H1 (cell line): ENCODE results near the gene VAV2. TPM values are rescaled to one million over a fixed set of nuclear protein-coding genes. Genes with fewer than 3 reads are reported as not detected.

Experiments
- CTCF ChIA-PET: fragments of 300-600 bp; sonication (Branson Sonifier 250); formaldehyde crosslinking; loops from one replicate; lab custom pipeline; 2021; ENCODE audit not compliant: partially characterized antibody; lab: Charles Lee
- POLR2A ChIA-PET: fragments of 300-600 bp; sonication (Branson Sonifier 250); formaldehyde crosslinking; loops from one replicate; lab custom pipeline; 2021; ENCODE audit warnings: inconsistent platforms; ENCODE audit not compliant: partially characterized antibody; lab: Charles Lee
- DNase-seq, 2 experiments: peaks; one replicate each; pipeline versions ENCODE4 v3.0.0 to v3.0.0-alpha.2; 2010 to 2022; ENCODE audit warnings: low spot score in 2 of 2, low read depth in 1 of 2, mixed read lengths in 1 of 2
- FAIRE-seq: peaks from 2 replicates; lab custom pipeline; 2011; peaks lifted over from hg19 to GRCh38; lab: Jason Lieb, UNC
- H2AFZ ChIP-seq: 2 replicates; pipeline ENCODE4 v1.8.1; 2012; ENCODE audit warnings: low read length, inconsistent platforms
- H2AK5ac ChIP-seq: 2 replicates; pipeline ENCODE4 v1.6.1; 2013; ENCODE audit warnings: low read depth, low read length
- H2BK120ac ChIP-seq: replicated peaks from 2 replicates; pipeline ENCODE3; 2013; ENCODE audit warnings: low read depth, low read length, inconsistent platforms
- H2BK12ac ChIP-seq: 2 replicates; pipeline ENCODE4 v1.6.1; 2013; ENCODE audit warnings: low read depth, low read length
- H2BK15ac ChIP-seq: 2 replicates; pipeline ENCODE4 v1.6.1; 2013; ENCODE audit warnings: low read length
- H2BK20ac ChIP-seq: 2 replicates; pipeline ENCODE4 v1.6.1; 2013; ENCODE audit warnings: low read length
- H2BK5ac ChIP-seq: 2 replicates; pipeline ENCODE4 v1.6.1; 2013; ENCODE audit warnings: low read depth, low read length
- H3K14ac ChIP-seq: 2 replicates; pipeline ENCODE4 v1.6.1; 2013; ENCODE audit warnings: inconsistent platforms; ENCODE audit not compliant: insufficient read length
- H3K18ac ChIP-seq: 2 replicates; pipeline ENCODE4 v1.6.1; 2013; ENCODE audit warnings: low read length; ENCODE audit errors: extremely low read depth
- H3K23ac ChIP-seq: 2 replicates; pipeline ENCODE4 v1.6.1; 2013; ENCODE audit warnings: inconsistent platforms; ENCODE audit not compliant: insufficient read length
- H3K23me2 ChIP-seq: 2 replicates; pipeline ENCODE4 v1.6.1; 2013; ENCODE audit warnings: low read depth, low read length
- H3K27ac ChIP-seq: 2 replicates; pipeline ENCODE4 v1.6.1; 2011; ENCODE audit warnings: low read depth, low read length, inconsistent platforms
- H3K27me3 ChIP-seq, 4 experiments: replicated peaks in 1 of 4; 1 replicate in 1 of 4; 2 replicates in 3 of 4; pipeline versions ENCODE4 v1.6.1 to v1.8.1; 2011 to 2013; ENCODE audit warnings: low read length in 3 of 4, mild to moderate bottlenecking in 3 of 4, inconsistent platforms in 2 of 4, mixed read lengths in 2 of 4, moderate library complexity in 1 of 4; ENCODE audit not compliant: control insufficient read depth in 3 of 4, insufficient read depth in 3 of 4; ENCODE audit errors: extremely low read depth in 1 of 4
- H3K36me3 ChIP-seq, 4 experiments: 2 replicates each; pipeline versions ENCODE4 v1.6.1 to v1.8.1; 2011 to 2013; ENCODE audit warnings: mild to moderate bottlenecking in 4 of 4, low read length in 3 of 4, moderate library complexity in 2 of 4, control low read depth in 1 of 4, inconsistent platforms in 1 of 4; ENCODE audit not compliant: insufficient read depth in 4 of 4, control insufficient read depth in 2 of 4
- H3K4ac ChIP-seq: replicated peaks from 2 replicates; pipeline ENCODE3; 2013; ENCODE audit warnings: low read length, low read depth, mixed read lengths, inconsistent platforms; ENCODE audit not compliant: insufficient read length
- H3K4me1 ChIP-seq, 4 experiments: replicated peaks in 1 of 4; 1 replicate in 1 of 4; 2 replicates in 3 of 4; pipeline versions ENCODE4 v1.6.1 to v1.8.1; 2011 to 2013; ENCODE audit warnings: low read length in 3 of 4, inconsistent platforms in 2 of 4, mixed read lengths in 1 of 4; ENCODE audit not compliant: insufficient read depth in 4 of 4, control insufficient read depth in 3 of 4
- H3K4me2 ChIP-seq, 2 experiments: 2 replicates each; pipeline versions ENCODE4 v1.6.1 to v1.8.1; 2011 to 2013; ENCODE audit warnings: low read depth in 2 of 2, low read length in 2 of 2, control low read depth in 1 of 2, inconsistent platforms in 1 of 2, mild to moderate bottlenecking in 1 of 2; ENCODE audit not compliant: insufficient read depth in 1 of 2
- H3K4me3 ChIP-seq, 4 experiments: fragments of 200-600, 300-600 bp in 1 of 4; sonication (generic), shearing (Covaris generic), sonication (Bioruptor Twin) in 1 of 4; 2 replicates each; pipeline versions ENCODE4 v1.5.1 to v1.8.1; 2011 to 2016; ENCODE audit warnings: low read length in 4 of 4, low read depth in 3 of 4, control low read depth in 2 of 4, inconsistent platforms in 2 of 4, mild to moderate bottlenecking in 2 of 4, mixed read lengths in 1 of 4, moderate library complexity in 1 of 4; ENCODE audit not compliant: insufficient read depth in 2 of 4; ENCODE audit errors: extremely low read depth in 1 of 4
- H3K56ac ChIP-seq: replicated peaks from 2 replicates; pipeline ENCODE3; 2013; ENCODE audit warnings: low read depth, mild to moderate bottlenecking, mixed read lengths, low read length, inconsistent platforms; ENCODE audit not compliant: insufficient read length
- H3K79me1 ChIP-seq: 2 replicates; pipeline ENCODE4 v1.6.1; 2013; ENCODE audit warnings: low read depth, low read length, control low read depth
- H3K79me2 ChIP-seq, 2 experiments: 2 replicates each; pipeline versions ENCODE4 v1.6.1 to v1.8.1; 2012 to 2013; ENCODE audit warnings: low read length in 2 of 2, mild to moderate bottlenecking in 2 of 2, inconsistent platforms in 1 of 2; ENCODE audit not compliant: insufficient read depth in 2 of 2, control insufficient read depth in 1 of 2
- H3K9ac ChIP-seq, 4 experiments: replicated peaks in 1 of 4; 1 replicate in 1 of 4; 2 replicates in 3 of 4; pipeline versions ENCODE4 v1.6.1 to v1.8.1; 2011 to 2013; ENCODE audit warnings: low read depth in 3 of 4, low read length in 3 of 4, control low read depth in 2 of 4, mild to moderate bottlenecking in 2 of 4, moderate library complexity in 2 of 4, inconsistent platforms in 1 of 4; ENCODE audit errors: extremely low read depth in 1 of 4
- H3K9me3 ChIP-seq, 2 experiments: 2 replicates each; pipeline versions ENCODE4 v1.6.1 to v1.8.1; 2012 to 2013; ENCODE audit warnings: mild to moderate bottlenecking in 2 of 2, moderate library complexity in 2 of 2, control low read depth in 1 of 2, inconsistent platforms in 1 of 2, low read depth in 1 of 2, low read length in 1 of 2, mixed read lengths in 1 of 2; ENCODE audit not compliant: insufficient read depth in 2 of 2
- H4K20me1 ChIP-seq, 2 experiments: replicated peaks in 1 of 2; 2 replicates each; pipeline versions ENCODE3 to v1.8.1; 2011 to 2013; ENCODE audit warnings: inconsistent platforms in 2 of 2, low read length in 2 of 2, mild to moderate bottlenecking in 1 of 2; ENCODE audit not compliant: insufficient read depth in 2 of 2, control insufficient read depth in 1 of 2
- H4K5ac ChIP-seq: 2 replicates; pipeline ENCODE4 v1.6.1; 2013; ENCODE audit warnings: low read length, low read depth, mixed read lengths, inconsistent platforms; ENCODE audit not compliant: insufficient read length
- H4K8ac ChIP-seq: 2 replicates; pipeline ENCODE4 v1.8.0; 2013; ENCODE audit warnings: mild to moderate bottlenecking, moderate library complexity, low read length, inconsistent platforms; ENCODE audit not compliant: insufficient read depth; ENCODE audit errors: extremely low read depth
- H4K91ac ChIP-seq: replicated peaks from 2 replicates; pipeline ENCODE3; 2013; ENCODE audit warnings: low read length, mixed read lengths, inconsistent platforms; ENCODE audit not compliant: insufficient read length
- ATF2 ChIP-seq: IDR thresholded peaks from 2 replicates; pipeline ENCODE4 v1.6.1; 2012; ENCODE audit warnings: low read length, inconsistent platforms
- BACH1 ChIP-seq: IDR thresholded peaks from 2 replicates; pipeline ENCODE4 v1.6.1; 2012; ENCODE audit warnings: low read length, improper control_type of control experiment
- CBX5 ChIP-seq: fragments of 300-800, 300-1000 bp; sonication (generic); IDR thresholded peaks from 2 replicates; pipeline ENCODE4 v1.7.1; 2016; ENCODE audit warnings: antibody characterized with exemption, low read length, low read depth
- CEBPB ChIP-seq: IDR thresholded peaks from 2 replicates; pipeline ENCODE4 v1.6.1; 2012; ENCODE audit warnings: low read depth, low read length
- CREB1 ChIP-seq: IDR thresholded peaks from 2 replicates; pipeline ENCODE4 v1.6.1; 2012; ENCODE audit warnings: inconsistent platforms
- GABPA ChIP-seq: IDR thresholded peaks from 2 replicates; pipeline ENCODE4 v1.6.1; 2011; ENCODE audit warnings: mild to moderate bottlenecking, low read length, moderate library complexity, borderline replicate concordance; ENCODE audit not compliant: insufficient read depth
- GTF2F1 ChIP-seq: IDR thresholded peaks from 2 replicates; pipeline ENCODE4 v1.6.1; 2012; ENCODE audit warnings: low read depth, low read length, improper control_type of control experiment, borderline replicate concordance
- JUND ChIP-seq: IDR thresholded peaks from 2 replicates; pipeline ENCODE4 v1.6.1; 2011; ENCODE audit warnings: mild to moderate bottlenecking, improper control_type of control experiment, low read length
- NANOG ChIP-seq: IDR thresholded peaks from 2 replicates; pipeline ENCODE4 v1.6.1; 2011; ENCODE audit warnings: low read length, low read depth, mild to moderate bottlenecking, inconsistent platforms; ENCODE audit not compliant: insufficient read depth, poor library complexity, severe bottlenecking
- NRF1 ChIP-seq: IDR thresholded peaks from 2 replicates; pipeline ENCODE4 v1.6.1; 2011; ENCODE audit warnings: mild to moderate bottlenecking, low read depth, low read length, improper control_type of control experiment
- PHF8 ChIP-seq: fragments of 200-600 bp; sonication (generic); conservative IDR thresholded peaks from 2 replicates; pipeline ENCODE4 v1.7.1; 2012; ENCODE audit warnings: low read depth, mild to moderate bottlenecking, inconsistent platforms, low read length, moderate library complexity
- SIN3A ChIP-seq, 2 experiments: IDR thresholded peaks in 1 of 2; conservative IDR thresholded peaks in 1 of 2; 2 replicates each; pipeline ENCODE4 v1.6.1; 2011 to 2012; ENCODE audit warnings: low read length in 2 of 2, improper control_type of control experiment in 1 of 2, low read depth in 1 of 2, mild to moderate bottlenecking in 1 of 2
- SIRT6 ChIP-seq: IDR thresholded peaks from one replicate; pipeline ENCODE4 v1.7.1; 2012; ENCODE audit warnings: low read length, inconsistent platforms
- SP4 ChIP-seq: IDR thresholded peaks from 2 replicates; pipeline ENCODE4 v1.6.1; 2012; ENCODE audit warnings: low read length, inconsistent platforms
- WGBS, 2 experiments: shearing (Covaris generic) in 1 of 2; methylation state at CpG; one replicate each; pipeline versions ENCODE4 v1.1.6 to v1.1.7; 2013 to 2015; ENCODE audit warnings: low lambda C conversion rate in 2 of 2, mixed read lengths in 2 of 2, inconsistent platforms in 1 of 2, low coverage in 1 of 2, missing lambda C conversion rate in 1 of 2; ENCODE audit not compliant: insufficient replicate concordance in 2 of 2, insufficient coverage in 1 of 2, insufficient read length in 1 of 2; ENCODE audit errors: extremely low coverage in 1 of 2, missing lambda C conversion rate in 1 of 2; 5-methylcytosine and 5-hydroxymethylcytosine counted together
- polyA plus RNA-seq, 7 experiments: library from polyadenylated mRNA; depleted of rRNA in 3 of 7; stranded (reverse) in 5 of 7; unstranded in 2 of 7; fragments of >200 nt in 5 of 7; fragments of 200-250 nt in 2 of 7; gene quantifications; 1 replicate in 5 of 7; 2 replicates in 1 of 7; 4 replicates in 1 of 7; pipeline versions ENCODE4 v1.2.1 to v1.2.3, GENCODE V29; 2011 to 2013; ENCODE audit warnings: missing spikeins in 2 of 7, mixed read lengths in 2 of 7
- total RNA-seq: library from RNA; stranded (reverse); fragmentation: NEBNext Ultra II Directional; extraction: Animal tissue kit (Norgen Biotek cat#: 25700); gene quantifications from 2 replicates; pipeline ENCODE4 v1.2.1, GENCODE V29; 2021

Gene VAV2
- total and polyA plus RNA-seq, 2 of the 8 experiments (the other 6 are each of a cell fraction or from before 2014, with no cell fraction given), result 13.6 to 37.6 TPM

GRCh38 chr9:133800266-133800665 lies 191.9 kb downstream of the VAV2 start:
- 85% methylated on average over 13 of the region's 13 CpGs; no CpG with 5 or more reads in 1 of the 2 experiments for WGBS, 2 experiments
- Histone ChIP-seq H2BK15ac (no peak overlapping the region), H4K8ac (no peak overlapping the region; the same call in 1 of the 2 replicates), H3K4me1 (no peaks in the 10 kb centered on the region; a peak in 1 of 7 replicates), H3K4me3 (no peak overlapping the region), H3K23me2 (no peaks in the 10 kb centered on the region), H3K4ac (no peak overlapping the region), H3K9me3 (no peaks in the 10 kb centered on the region), H3K27ac (no peak overlapping the region), H3K27me3 (no peaks in the 10 kb centered on the region), H3K56ac (no peak overlapping the region), H3K14ac (no peak overlapping the region), H4K20me1 (no peaks in the 10 kb centered on the region), H2BK120ac (no peak overlapping the region), H2AFZ (no peak overlapping the region), H3K79me1 (no peaks in the 10 kb centered on the region), H3K79me2 (no peaks in the 10 kb centered on the region), H2AK5ac (no peak overlapping the region), H2BK12ac (no peak overlapping the region), H2BK5ac (no peak overlapping the region), H4K91ac (no peak overlapping the region), H3K18ac (no peak overlapping the region), H3K4me2 (no peak overlapping the region), H3K23ac (no peak overlapping the region), H3K36me3 (no peaks in the 10 kb centered on the region; a peak in 2 of 8 replicates), H4K5ac (no peak overlapping the region), H3K9ac (no peak overlapping the region), H2BK20ac (no peak overlapping the region)
- DNase-seq, result no peak
- CTCF ChIA-PET, result interaction anchor here (1.1 to 1.8 kb wide), 5 partner anchors 8 to 304 kb away, joined by 3 to 6 read pairs (median 4); no protein-coding TSS in a partner anchor
- POLR2A ChIA-PET, result no interaction called here
- no peak for FAIRE-seq
- no peak for TF ChIP-seq GTF2F1
- TF ChIP-seq SP4, result no peak
- TF ChIP-seq CREB1, result no peak
- TF ChIP-seq JUND, result no peak
- TF ChIP-seq ATF2, result no peak
- TF ChIP-seq GABPA, result no peak
- TF ChIP-seq NRF1, result no peak
- TF ChIP-seq CBX5, result no peak
- no peak for TF ChIP-seq BACH1
- no peak for TF ChIP-seq SIN3A (conservative IDR thresholded peaks at IDR 0.05 in 1 of 2, IDR thresholded peaks at IDR 0.05 in 1 of 2; ENCODE audit: low read depth in 1 of 2, low read length in 2 of 2)
- TF ChIP-seq NANOG, result no peak
- no peak for TF ChIP-seq PHF8
- TF ChIP-seq SIRT6, result no peak
- no peak for TF ChIP-seq CEBPB
